T-helper 1 cell (primary cell): Measurements from ENCODE around the gene AP4S1.

Experiments used
- DNase-seq, 5 donors: peaks; one replicate each; pipeline ENCODE4 v3.0.0-alpha.2; 2012 to 2020

AP4S1 gene

GRCh38 chr14:31139301-31139847 lies 113.9 kb downstream of the AP4S1 start:
- no peak for DNase-seq

GRCh38 chr14:31142455-31143087 lies 117.1 kb downstream of the AP4S1 start:
- DNase-seq: no peak
